GM18498 (cell line): Measurements from ENCODE around the gene PARM1.

ENCODE experiments used
- ATAC-seq: cut with Tn5 transposase; IDR thresholded peaks from one replicate; pipeline ENCODE4 v1.9.1; 2021; ENCODE audit warnings: mild to moderate bottlenecking, moderate library complexity; ENCODE audit not compliant: unreplicated experiment

PARM1 gene, protein sequence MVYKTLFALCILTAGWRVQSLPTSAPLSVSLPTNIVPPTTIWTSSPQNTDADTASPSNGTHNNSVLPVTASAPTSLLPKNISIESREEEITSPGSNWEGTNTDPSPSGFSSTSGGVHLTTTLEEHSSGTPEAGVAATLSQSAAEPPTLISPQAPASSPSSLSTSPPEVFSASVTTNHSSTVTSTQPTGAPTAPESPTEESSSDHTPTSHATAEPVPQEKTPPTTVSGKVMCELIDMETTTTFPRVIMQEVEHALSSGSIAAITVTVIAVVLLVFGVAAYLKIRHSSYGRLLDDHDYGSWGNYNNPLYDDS

DNA sequence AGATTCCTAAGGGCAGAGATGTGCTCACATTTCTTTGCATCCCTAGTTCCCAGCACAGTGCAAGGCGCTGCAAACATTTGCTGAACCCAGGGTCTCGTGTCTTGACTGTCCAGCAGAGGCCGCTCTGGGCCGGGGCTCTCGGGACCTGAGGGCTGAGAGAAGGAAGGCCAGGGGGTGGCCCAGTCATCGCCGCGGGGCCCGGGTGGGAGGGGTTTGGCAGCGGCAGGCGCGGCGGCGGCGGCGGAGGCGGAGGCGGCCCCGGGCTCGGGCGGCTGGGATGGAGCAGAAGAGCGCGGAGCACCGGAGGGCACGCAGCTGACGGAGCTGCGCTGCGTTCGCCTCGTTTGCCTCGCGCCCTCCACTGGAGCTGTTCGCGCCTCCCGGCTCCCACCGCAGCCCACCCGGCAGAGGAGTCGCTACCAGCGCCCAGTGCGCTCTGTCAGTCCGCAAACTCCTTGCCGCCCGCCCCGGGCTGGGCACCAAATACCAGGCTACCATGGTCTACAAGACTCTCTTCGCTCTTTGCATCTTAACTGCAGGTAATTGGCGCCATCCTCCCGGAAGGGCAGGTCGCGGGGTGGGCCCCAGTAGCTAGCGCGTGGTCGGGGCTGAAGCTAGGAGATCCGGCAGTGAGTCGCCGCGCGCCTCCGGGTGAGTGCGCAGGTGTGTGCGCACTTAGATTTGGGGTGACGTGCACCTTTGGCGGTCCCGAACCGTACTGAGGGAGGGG, at the start of gene PARM1:
Gene PARM1, plus strand, starts transcription at position 285 of the 730 bp plus-strand sequence. Its CDS starts 212 bp downstream, at position 497.
- ATAC-seq, result peak; percentile 86

DNA sequence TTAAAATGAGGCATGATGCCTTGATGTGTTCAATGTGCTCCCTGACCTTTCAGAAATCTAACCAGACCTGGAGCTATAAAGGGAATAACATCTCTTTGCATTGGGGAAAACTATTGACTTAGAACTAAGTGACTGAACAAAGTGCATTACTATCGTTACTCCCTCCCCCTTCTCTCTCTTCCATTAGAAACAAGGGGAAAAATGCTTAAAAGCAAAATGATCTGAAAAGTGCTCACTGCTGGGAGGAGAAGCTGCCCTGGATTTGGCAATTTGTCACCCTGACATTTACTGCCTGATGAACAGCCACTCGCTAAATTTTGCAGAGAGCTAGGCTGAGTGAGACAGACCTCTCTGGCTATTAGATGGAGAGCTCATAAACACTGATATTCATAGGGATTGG, 48.6 kb upstream of the PARM1 start:
- ATAC-seq, result no peak

DNA sequence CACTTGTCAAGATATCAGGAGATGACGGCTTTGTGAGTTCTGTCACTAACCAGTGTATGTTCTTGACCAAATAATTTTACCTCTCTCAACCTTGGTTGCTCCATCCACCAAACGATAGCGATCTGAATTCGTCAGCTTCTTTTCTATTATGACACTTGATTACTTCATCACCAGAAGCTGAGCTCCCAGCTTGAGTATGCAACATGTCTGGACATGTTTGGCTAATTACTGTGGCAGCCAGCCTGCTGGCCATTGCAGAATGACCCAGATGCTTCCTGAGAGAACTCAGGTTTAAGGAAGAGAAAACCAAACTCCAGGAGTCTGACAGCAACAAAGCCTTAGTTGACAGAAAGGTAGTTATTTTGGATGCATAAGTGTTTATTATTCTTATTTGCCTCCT, 46.4 kb upstream of the PARM1 start:
- no peak for ATAC-seq

DNA sequence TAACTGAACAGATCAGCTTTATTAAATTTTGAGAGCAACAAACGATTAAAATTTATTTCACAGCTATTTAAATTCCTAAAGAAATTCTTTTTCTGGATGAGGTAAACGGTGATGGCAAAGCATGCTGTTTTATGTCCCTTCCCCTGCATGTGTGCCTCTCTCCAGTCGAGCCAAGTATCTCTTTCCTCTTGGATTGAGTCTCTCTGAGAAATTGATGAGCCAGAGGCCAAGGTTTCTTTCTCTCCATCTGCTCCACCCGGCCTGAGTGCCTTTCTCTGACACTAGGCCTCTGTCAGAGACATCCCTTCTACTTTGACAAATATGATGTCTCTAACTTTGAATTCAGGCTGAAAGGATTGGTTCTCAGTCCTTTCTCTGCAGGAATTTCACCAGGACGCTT, 42.6 kb upstream of the PARM1 start:
- ATAC-seq, result no peak

DNA sequence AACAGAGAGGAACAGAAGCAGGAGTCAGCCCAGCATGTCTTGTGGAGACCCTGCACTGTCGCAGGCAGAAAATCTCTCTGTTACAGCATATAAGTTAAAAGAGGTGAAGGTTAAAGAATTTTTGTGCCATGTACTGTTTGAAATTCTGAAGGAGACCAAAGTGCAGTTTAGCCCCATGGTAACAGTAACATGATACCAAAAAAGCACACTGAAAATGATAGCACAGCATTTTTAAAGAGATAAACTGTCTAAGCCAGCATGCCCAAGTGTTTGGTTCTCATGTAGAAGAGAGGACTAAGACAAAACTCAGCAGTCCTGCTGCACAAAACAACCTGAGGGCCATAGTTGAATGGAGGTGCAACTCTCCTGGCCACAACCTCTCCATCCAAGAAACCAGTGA, 41.9 kb upstream of the PARM1 start:
- ATAC-seq, result no peak

DNA sequence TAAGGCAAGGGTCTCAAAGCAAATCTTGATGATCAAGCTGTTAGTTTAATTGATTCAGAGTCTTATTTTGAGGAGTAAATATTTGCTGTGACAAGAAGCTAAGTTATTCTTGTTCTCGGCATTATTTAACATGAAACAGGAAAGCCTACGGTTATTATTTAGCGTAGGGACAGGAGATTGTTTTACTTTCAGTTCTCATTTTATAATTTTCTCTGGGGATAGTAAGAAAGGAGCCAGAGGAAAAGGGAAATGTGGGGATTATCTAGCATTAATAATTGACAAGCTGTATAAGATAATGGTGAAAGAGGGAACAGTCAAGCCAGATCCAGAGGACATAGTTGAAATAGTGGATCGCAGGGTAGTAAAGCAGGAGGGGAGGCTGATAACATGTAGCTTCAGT, 39.7 kb upstream of the PARM1 start:
- no peak for ATAC-seq

DNA sequence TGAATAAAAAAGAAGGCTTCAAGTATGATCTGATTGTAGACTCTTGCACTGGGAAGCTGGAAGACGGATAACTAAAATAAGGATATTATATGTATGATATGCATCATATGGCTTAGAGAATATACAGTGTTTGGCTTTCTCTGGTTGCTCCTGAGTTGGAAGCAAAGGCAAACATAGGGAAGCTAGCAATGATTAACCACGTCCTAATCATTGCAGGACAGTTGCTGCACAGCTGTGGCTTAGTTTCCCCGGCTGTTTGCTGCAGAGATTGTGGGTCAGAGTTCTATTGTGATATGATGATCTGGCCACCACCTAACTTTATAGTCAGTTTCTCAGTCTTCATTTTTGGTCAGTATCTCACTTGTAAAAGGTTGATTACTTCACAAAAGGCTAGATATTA, 36.3 kb upstream of the PARM1 start:
- no peak for ATAC-seq

DNA sequence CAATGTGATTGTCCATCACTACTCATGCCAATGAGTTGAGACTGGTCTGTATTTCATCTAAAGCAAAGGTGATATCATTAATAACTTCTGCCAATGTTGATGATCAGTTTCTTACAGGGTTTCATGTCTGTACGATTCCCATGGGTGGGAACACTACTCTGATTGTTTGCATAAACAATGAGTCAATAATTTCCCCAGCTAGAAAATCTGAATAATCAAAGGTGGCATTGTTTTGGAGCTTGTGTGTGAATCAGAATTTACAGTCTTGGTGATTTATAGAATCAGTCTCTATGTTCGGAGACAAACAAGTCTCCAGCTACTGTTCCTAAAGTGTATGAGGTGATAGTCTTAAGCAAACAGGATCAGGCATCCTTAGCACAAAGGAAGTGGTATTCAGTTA, 35.5 kb upstream of the PARM1 start:
- ATAC-seq, result no peak

DNA sequence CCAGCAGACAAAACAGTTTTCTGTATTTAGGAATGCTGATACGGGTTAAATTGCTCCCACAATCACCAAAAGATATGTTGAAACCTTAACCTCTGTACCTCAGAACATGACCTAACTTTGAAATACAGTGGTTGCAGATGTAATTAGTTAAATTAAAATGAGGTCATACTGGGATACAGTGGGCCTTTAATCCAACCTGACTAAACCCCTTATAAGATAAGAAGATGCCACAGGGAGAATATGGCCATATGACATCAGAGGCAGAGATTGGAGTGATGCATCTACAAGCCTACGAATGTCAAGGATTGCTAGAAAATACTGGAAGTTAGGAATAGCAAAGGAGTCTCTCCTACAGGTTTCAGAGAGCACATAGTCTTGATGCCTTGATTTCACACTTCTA, 32.1 kb upstream of the PARM1 start:
- ATAC-seq, result no peak

DNA sequence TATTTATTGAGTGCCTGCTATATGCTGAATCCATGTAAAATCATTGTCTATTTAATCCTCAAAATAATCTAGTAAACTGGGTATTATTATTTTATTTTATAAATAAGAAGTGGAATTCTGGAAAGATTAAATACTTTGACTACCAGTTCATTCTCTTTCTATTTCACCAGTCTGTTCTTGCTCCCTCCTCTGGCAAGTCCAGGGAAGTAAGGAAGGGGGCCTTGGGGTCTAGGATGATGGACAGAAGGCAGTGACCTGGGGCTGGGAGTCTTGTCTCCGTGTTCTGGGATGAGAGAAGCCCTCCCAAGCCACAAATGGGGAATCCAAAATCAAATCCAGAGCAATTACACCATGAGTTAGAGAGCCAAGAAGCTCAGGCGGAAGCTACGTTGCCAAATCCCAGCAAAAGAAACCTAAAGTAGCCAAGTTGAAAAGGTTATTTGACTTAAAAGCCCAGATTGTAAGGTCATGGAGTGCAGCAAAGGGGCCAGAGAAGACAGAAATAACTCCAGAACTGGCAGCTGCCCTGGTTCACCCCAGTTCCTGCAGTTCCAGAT, 28.3 kb upstream of the PARM1 start:
- ATAC-seq, result no peak

DNA sequence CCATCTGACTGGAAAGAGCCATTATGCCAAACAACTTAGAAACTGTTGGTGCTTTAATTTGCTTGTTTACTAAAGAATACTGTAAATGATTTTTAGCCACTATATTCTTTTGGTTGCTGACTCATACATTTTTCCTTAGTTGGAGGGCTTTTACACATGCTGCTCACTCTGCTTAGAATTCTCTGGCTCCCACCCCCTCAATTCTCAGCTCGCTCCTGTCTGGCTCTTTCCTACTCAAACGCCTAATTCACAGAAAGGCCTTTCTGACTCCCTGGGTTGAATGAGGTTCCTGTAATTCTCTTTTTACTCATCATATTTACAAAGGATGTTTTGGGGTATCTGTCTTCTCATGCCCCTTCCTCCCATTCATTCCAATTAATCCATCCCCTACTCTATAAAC, 26.1 kb upstream of the PARM1 start:
- no peak for ATAC-seq

DNA sequence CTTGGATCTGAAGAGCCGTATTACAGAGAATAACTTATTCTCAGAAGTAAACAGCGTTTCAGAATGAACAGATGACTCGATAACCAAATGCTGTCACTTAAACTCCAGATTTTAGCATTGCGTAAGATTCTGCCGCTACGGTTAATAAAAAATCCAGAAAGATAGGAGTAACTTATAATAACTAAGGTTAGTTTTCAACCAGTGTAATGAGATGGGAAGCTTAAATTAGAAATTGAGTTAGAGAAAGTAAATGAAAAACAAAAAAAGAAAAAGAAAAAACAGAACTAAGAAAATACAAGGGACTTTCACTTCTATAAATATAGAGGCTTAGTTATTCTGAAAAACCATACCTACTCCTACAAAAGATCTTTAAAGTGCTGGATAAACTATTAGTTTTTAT, 13.1 kb upstream of the PARM1 start:
- ATAC-seq, result no peak

DNA sequence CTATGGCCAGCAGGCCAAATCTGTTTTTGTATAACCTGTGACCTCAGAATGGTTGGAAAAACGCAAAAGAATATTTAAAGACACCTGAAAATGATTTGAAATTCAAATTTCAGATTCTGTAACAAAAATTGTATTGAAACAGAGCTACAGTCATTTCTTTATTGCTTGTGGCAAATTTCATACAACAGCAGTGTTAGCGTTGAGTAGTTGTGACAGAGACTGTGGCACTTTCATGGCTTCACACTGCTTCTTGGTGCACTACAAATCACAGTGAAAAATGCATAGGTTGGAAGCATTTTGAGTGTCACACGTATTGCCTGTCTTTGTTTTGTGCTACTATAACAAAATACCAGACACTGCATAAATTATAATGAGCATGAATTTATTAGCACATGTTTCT, 12.2 kb upstream of the PARM1 start:
- no peak for ATAC-seq

DNA sequence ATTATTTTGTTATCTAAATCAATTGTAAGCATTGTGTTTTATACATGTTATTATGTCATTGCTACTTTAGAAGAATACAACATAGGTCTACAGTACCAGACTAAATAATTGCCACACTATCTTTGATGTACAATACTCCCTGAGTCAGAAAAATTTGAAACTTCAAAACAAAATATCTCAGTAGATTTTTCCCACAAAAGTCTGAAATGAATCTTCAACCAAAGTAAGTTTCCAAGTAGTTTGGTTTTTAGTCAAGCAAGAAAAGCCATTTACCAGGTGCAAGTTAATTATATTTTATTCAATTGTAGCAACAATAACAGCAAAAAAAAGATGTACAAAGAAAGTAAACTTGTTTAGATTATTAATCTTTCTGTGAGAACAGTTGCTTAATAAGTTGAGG, 11.4 kb upstream of the PARM1 start:
- no peak for ATAC-seq

DNA sequence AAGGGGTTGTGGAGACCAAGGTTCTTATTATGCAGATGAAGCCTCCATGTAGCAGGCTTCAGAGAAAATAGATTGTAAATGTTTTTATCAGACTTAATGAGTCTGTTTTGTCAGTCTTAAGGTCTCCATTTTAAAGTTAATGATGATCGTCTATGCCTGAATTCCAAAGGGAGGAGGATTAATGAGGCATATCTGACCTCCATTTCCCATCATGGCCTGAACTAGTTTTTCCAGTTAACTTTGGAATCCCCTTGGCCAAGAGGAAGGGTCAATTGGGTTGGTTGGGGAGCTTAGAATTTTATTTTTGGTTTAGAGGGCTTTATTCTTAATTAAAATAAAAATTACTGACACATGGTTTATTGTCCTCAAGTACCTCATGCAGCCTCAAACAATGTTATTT, 6.9 kb upstream of the PARM1 start:
- ATAC-seq, result no peak

DNA sequence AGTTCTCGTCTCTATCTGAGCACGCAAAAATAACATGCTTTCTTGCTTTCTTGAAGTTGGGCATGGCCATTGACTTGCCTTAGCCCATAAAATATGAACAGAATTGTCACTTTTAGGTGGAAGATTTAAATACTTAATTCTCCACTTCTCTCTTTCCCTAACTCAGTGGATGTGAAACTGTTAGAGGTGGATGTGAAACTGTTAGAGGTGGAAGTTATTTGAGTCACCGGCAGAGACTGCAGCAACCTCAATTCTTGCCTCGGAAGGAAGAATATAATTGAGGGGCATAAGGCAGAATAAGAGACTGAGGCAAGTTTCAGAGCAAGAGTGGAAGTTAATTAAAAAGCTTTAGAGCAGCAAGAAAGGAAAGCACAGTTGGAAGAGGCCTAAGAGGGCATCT, 2.8 kb upstream of the PARM1 start:
- ATAC-seq, result peak; percentile 25

DNA sequence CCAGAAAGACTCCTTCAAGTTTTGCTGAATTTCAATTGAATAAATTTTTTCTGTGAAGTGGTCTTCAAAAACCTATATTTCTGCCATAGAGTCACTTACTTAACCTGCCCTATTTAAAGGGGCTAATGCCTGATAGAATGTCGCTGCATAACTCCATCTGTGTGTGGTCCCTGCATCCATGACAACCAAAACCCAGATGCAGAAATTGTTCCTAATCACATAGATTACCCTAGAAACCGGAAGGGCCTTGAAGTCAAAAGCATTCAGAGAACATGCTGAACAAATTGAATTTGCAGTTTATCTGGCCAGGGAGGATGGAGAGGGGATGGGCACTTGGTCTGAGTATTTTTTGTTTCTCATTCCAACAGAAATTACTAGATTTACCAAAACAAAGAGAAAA, 1.5 kb upstream of the PARM1 start:
- no peak for ATAC-seq

DNA sequence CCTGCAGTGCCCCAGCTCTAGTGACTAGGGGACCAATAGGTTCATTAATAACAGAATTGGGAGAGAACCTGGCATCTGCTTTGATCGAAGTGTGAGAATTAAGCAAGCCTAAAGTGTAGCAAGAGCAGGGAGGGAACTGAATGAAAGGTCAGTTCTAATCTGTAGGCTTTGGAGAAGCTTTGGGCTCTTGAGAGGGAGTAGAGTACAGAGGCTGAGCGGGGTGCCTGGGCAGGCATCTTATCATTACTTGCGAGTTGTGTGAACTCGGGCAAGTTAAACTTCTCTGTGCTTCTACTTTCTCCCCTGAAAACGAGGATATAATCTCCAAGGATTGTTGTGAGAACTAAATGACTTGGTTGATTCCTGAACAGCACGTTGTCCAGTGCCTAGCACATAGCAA, 906 bp upstream of the PARM1 start:
- ATAC-seq, result no peak

DNA sequence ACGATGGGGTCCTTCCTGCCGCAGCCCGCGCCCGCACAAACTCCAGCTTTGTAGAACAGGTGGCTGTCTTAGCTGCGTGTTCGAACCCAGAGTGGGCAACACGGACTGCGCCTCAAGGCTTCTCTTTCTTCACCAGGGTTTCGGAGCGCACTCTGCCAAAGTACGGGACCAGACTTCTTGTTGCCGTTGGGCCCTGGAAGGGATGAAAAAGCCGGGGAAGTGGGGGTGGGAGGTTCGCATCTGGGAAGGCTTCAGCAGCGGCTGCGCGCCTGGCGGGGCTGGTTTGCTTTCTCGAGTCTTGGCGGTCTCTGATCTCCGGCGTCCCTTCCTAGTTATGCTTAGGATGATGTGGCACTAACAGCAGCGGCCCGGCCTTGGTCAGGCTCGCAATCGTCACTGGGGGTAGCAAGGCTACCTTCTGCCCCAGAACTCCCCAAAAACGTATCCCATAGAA, 673 bp downstream of the PARM1 start:
- no peak for ATAC-seq

DNA sequence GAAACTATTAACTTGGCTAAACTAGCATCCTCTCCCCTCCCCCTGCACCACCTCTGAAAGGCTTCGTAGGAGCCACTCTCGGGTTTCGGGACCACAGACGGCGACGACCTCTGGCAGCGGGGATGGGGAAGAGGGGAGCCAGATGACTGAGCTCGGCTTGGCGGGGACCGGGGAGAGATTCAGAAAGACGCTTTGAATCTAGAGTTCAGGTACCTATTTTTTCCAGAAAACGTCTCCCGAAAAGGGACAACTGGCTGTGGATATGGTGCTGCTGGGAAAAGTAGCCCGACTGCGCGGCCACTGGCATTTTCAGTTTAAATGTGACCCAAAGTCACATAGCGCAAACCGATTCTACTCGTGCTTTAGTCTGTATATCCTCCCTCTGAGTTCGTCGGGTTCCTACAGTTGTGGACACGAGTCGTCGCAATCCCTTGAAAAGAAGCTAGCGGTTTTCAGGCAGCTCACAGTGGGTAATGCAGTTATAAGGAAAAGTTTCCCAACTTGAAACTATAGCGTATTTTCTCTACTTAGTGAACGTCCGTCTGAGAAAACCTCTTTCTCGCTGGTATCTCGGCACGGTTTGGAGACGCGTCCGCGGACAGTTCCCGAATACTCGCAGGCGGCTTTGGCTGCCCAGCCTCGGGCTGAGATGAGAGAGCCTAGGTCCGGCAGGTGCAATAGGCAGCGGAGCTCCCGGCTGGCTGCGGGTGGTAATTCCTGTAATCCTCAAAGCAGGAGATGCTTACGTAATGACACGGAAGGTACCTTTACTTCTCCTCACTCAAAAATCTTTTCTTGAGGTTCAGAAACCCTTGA, 1.3 kb downstream of the PARM1 start:
- no peak for ATAC-seq

DNA sequence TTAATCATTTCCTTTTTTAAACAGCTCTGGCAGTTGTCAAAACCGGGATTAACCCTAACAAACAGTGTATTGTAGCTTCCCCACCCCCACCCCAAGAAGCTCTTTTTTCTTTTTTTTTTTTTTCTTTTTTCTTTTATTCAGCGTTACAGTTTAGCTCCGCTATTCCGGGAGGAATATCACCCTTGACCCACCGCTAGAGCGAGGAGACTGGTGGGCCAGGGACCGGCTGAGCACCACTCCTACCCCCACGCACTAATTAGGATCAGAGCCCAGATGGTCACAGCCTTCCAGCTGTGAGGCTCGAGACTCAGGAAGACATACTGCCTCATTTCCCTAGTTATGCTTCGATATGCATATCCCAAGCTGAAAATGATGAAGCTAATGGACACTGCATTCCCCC, 2.0 kb downstream of the PARM1 start:
- ATAC-seq, result no peak
